ENCODE data around the gene SPTAN1. TPM values are rescaled to one million over a fixed set of nuclear protein-coding genes. Genes with fewer than 3 reads are reported as not detected.

Gene SPTAN1
- total RNA-seq, 2 experiments from 2014 or later, result 313 to 321 TPM

DNA sequence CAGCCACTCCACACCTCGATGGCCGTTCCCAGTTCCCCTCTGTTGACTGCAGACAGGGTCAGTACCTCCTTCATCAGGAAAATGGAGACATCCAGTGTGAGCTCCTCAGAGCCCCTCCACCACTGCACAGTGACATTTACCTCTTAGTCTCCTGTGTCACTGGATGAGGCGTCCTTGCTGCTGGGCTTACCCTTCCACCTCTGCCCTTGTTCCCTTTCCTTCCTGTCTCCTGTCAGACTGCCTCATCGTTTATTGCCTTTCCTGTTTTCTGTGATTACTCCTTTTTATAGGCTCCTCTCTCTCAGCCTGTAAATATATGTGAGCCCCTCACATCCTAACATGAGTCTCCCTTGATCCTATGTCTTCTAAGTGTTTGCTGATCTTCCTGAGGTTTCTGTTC is 23.2 kb upstream of the SPTAN1 start:
- H3K4me1 Mint-ChIP-seq, result no peaks in the 10 kb centered on the region
- H3K9me3 Mint-ChIP-seq, result no peaks in the 10 kb centered on the region
- H3K4me3 Mint-ChIP-seq, result no peak overlapping the region
- no peaks in the 10 kb centered on the region for H3K27me3 Mint-ChIP-seq
- H3K27ac Mint-ChIP-seq, result no peak overlapping the region
- DNase-seq, result no peak
- ChIA-PET POLR2A (interaction anchor here (1.5 kb wide), 2 partner anchors 21 to 23 kb away, joined by 3 to 10 read pairs; partner anchors contain the start of gene SPTAN1), CTCF (no interaction called here)
- H3K36me3 Mint-ChIP-seq (ENCODE audit: low read depth), result peaks cover 55% of the 10 kb centered on the region

DNA sequence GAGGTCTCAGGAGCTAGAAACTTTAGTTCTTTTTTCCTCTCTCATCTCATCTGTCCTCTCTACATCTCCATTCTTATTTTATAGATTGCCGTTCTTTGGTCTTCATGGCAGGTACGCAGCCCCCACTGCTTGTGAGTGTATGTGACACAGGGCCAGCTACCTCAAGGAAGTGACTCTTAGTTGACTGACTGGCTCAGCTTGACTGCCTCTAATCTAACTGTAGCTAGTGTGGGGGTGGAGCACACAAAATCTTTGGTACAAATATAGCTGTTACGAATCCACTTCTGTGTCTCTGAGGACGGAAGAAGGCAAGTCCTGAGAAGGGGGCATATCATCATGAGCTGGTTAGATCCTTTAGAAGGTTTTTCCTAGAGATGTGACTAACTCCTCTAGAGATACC is 19.8 kb upstream of the SPTAN1 start:
- no peak for DNase-seq

DNA sequence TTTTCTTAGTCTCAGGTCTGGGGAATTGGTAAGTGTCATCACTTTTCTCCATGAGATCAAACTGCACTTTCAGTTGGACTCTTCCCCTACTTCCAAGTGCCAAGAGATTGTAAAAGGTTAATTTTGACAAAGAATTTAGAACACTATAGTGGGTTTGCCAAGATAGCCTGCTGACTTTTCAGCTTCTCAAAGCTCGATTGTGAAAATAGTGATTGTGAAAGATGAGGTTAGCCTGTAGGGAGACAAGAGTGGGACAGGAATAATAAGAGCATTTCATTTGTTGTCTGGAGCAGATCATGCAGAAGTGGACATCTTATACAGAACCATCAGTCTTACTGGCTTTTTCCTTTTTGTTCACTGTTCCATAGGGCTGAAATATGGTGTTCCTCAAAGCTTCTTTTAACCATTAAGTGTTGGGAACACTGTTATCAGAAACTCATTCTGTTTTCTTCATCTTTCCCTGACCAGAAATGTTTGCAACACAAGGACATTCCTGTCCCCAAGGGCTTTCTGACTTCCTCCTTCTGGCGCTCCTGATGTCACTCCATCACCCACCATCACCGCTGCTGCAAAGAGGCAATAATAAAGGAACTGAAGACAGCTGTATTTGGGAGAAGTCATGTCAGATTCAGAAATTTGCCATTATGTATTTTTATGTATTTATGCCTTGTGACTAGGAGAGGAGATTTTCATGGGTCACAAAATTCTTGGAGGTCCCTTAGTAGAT is 11.6 kb upstream of the SPTAN1 start:
- Mint-ChIP-seq H3K27me3 (no peaks in the 10 kb centered on the region), H3K9me3 (no peaks in the 10 kb centered on the region), H3K4me3 (no peak overlapping the region), H3K27ac (no peak overlapping the region), H3K4me1 (peaks cover 12% of the 10 kb centered on the region), H3K36me3 (ENCODE audit: low read depth) (peaks cover 54% of the 10 kb centered on the region)
- ChIA-PET POLR2A (interaction anchor here (6.0 kb wide), 1 partner anchor 11 kb away, joined by 58 read pairs; the partner anchor contains the start of gene SPTAN1), CTCF (no interaction called here)
- DNase-seq, result no peak

More for the DNA sequence above, 19.8 kb upstream of the SPTAN1 start:
- Mint-ChIP-seq H3K27me3 (no peaks in the 10 kb centered on the region), H3K4me1 (no peaks in the 10 kb centered on the region), H3K4me3 (no peak overlapping the region), H3K9me3 (no peaks in the 10 kb centered on the region), H3K27ac (no peak overlapping the region), H3K36me3 (ENCODE audit: low read depth) (peaks cover 48% of the 10 kb centered on the region)
- ChIA-PET CTCF (interaction anchor here (0.7 to 1.7 kb wide), 2 partner anchors 55 to 94 kb away, joined by 4 read pairs; no protein-coding TSS in a partner anchor), POLR2A (interaction anchor here (1.2 to 2.7 kb wide), 2 partner anchors 18 to 20 kb away, joined by 4 to 11 read pairs; partner anchors contain the start of gene SPTAN1)

DNA sequence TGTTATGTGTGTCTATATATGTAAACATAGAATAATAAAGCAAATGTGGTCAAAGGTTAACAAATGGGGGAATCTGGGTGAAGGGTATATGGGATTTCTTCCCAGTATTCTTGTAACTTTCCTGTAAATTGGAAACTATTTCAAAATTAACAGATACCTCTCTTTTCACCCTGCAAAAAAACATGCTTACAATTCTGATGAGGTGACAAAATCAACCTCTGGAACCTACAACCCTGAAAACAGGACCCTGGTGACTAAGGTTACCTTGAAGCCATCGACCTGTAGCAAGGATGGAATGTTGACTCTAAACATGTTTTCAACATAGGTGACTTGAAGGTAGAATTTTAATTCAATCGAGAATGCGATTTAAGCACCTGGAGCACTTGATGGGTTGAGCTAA is 5.9 kb upstream of the SPTAN1 start:
- ChIA-PET CTCF (no interaction called here), POLR2A (interaction anchor here (0.8 to 1.1 kb wide), 2 partner anchors 8 to 10 kb away, joined by 3 to 4 read pairs; no protein-coding TSS in a partner anchor)
- Mint-ChIP-seq H3K36me3 (ENCODE audit: low read depth) (peaks cover 11% of the 10 kb centered on the region), H3K9me3 (no peaks in the 10 kb centered on the region), H3K27ac (no peak overlapping the region), H3K4me3 (no peak overlapping the region), H3K4me1 (peaks cover 29% of the 10 kb centered on the region), H3K27me3 (no peaks in the 10 kb centered on the region)
- DNase-seq, result no peak

DNA sequence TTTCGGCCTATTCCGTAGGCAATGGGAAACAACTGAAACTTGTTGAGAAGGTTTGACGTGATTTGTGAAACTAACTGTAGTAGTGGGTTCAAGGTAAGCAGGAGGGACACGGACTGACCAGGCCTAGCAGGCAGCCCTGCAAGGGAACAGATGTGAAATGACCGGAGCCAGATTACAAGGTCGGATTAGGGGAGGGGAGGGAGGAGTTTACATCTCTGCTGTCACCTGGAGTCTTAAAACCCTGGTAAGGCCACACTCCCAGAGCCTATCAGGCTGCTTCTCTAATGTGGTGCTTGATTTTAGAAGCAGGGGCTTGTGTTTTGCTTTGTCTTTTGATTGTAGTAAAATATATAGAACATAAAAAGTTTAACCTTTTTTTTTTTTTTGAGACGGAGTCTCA is 3.5 kb upstream of the SPTAN1 start:
- POLR2A ChIA-PET, result interaction anchor here (6.3 kb wide), 1 partner anchor 44 kb away, joined by 89 read pairs; the partner anchor contains the start of gene GLE1
- Mint-ChIP-seq H3K27ac (no peak overlapping the region), H3K27me3 (no peaks in the 10 kb centered on the region), H3K9me3 (no peaks in the 10 kb centered on the region), H3K4me3 (no peak overlapping the region), H3K36me3 (ENCODE audit: low read depth) (peaks cover 5% of the 10 kb centered on the region), H3K4me1 (peaks cover 35% of the 10 kb centered on the region)
- DNase-seq, result no peak
- CTCF ChIA-PET, result no interaction called here

DNA sequence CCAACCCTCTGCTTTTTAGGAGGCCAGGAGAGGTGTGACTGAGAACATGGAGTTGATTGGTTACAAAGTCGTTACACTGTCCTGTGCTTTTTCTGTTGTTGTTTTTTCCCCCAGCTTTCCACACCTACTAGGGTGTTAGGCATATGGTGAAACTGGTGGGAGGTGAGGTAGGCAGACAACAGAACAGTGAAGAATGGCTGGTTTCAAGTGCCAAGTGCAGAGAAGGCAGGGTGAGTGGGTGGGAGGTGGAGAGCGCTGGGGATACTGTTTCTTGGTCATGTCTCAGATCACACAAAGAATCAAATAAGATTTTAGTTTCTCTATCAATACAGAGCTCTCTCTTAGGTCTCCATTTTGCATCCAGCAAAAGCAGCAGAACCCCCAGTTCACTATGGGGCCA is 2.2 kb upstream of the SPTAN1 start:
- peak overlapping the region; percentile 40 for H3K4me3 Mint-ChIP-seq
- DNase-seq, result no peak

DNA sequence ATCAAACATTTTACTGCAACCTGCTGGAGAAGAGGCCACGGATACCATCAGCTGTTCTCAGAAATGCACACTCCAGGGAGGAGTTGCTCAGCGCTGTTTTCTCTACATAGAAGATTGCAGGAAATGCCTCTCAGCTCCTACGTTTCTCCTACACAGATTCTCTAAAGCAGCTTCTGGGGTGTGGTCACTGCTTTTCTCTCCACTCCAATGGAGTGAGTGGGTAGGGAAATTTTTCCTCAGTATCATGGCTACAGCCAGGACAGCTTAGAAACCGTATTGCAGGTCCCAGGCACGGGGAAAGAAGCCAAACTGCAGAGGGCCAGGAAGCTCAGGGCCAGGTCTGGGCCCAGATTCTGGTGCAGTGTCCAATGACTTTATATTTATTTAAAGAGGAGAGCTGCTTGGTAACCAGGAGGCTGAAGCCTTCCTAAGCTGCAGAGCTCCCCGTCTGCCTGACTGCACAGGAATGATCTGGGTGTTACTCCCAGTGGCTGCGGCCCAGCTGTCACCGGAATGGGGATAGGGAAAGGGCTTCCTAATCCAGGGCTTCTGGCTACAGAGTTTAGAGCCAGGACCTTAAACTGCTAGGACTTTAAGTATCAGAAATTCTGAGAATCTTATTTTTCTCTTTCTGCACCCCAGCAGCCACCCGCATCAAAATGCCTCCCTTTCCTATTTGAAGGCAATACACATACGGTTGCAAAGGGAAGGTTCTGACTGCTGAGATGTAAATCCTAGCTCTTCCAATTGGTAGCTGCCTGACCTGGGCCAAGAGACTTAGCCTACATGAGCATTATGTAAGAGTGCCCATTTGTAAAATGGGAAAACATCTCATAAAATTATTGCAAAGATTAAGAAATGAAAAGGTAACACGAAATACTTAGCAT is 1.4 kb upstream of the SPTAN1 start:
- peak overlapping the region; percentile 97 for H3K27ac Mint-ChIP-seq
- peak; percentile 24 for DNase-seq
- H3K36me3 Mint-ChIP-seq (ENCODE audit: low read depth), result peaks cover 4% of the 10 kb centered on the region
- H3K9me3 Mint-ChIP-seq, result no peaks in the 10 kb centered on the region
- POLR2A ChIA-PET, result interaction anchor here (0.6 to 6.3 kb wide), 22 partner anchors 8 to 482 kb away, joined by 3 to 89 read pairs (median 6); partner anchors contain the start of genes ENDOG, GLE1, SET and URM1
- H3K4me3 Mint-ChIP-seq, result peak overlapping the region; percentile 94
- H3K27me3 Mint-ChIP-seq, result no peaks in the 10 kb centered on the region
- CTCF ChIA-PET, result interaction anchor here (0.6 to 1.9 kb wide), 10 partner anchors 8 to 505 kb away, joined by 3 to 7 read pairs (median 4); partner anchors contain the start of genes CERCAM, ENDOG and GLE1
- peaks cover 31% of the 10 kb centered on the region for H3K4me1 Mint-ChIP-seq

More for the DNA sequence above, 2.2 kb upstream of the SPTAN1 start:
- Mint-ChIP-seq H3K27ac (peak overlapping the region; percentile 97), H3K27me3 (no peaks in the 10 kb centered on the region), H3K36me3 (ENCODE audit: low read depth) (peaks cover 4% of the 10 kb centered on the region), H3K4me1 (peaks cover 35% of the 10 kb centered on the region), H3K9me3 (no peaks in the 10 kb centered on the region)
- ChIA-PET POLR2A (interaction anchor here (0.6 to 6.3 kb wide), 14 partner anchors 8 to 268 kb away, joined by 3 to 89 read pairs (median 8); partner anchors contain the start of genes ENDOG, GLE1, SET and URM1), CTCF (interaction anchor here (0.9 to 1.9 kb wide), 7 partner anchors 8 to 268 kb away, joined by 3 to 7 read pairs (median 4); partner anchors contain the start of genes CERCAM, ENDOG and GLE1)

DNA sequence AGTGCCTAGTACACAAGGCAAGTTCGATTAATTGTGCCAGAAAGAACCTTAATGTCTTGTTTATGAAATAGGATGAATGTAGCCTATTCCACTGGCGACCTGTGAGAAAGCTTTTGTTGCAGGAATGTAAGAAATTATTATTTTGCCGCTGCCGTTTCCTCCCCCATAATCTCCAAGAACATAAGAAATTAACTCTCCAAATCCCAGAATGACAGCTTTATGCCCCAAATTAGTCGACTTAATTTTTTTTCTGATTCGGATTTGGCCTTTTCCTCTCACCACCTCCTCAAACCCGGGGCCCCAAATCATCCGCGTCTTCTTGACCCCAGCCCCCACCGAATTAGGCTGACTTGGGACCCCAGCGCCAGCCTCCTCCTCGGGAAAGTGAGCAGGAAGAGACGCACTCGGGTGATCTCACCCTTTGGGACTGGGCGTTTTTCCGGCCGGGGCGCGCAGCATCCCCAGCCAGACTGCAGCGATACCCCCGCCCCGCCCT is 682 bp upstream of the SPTAN1 start:
- Mint-ChIP-seq H3K9me3 (no peaks in the 10 kb centered on the region), H3K27me3 (no peaks in the 10 kb centered on the region), H3K27ac (peak overlapping the region; percentile 97), H3K4me1 (peaks cover 31% of the 10 kb centered on the region), H3K36me3 (ENCODE audit: low read depth) (peaks cover 5% of the 10 kb centered on the region), H3K4me3 (peak overlapping the region; percentile 94)
- DNase-seq, result no peak
- POLR2A ChIA-PET, result interaction anchor here (0.6 to 6.3 kb wide), 25 partner anchors 9 to 529 kb away, joined by 3 to 89 read pairs (median 5); partner anchors contain the start of genes DOLPP1, GLE1, SET and URM1
- CTCF ChIA-PET, result interaction anchor here (0.8 to 1.9 kb wide), 4 partner anchors 24 to 113 kb away, joined by 3 to 5 read pairs (median 4); partner anchors contain the start of gene GLE1

DNA sequence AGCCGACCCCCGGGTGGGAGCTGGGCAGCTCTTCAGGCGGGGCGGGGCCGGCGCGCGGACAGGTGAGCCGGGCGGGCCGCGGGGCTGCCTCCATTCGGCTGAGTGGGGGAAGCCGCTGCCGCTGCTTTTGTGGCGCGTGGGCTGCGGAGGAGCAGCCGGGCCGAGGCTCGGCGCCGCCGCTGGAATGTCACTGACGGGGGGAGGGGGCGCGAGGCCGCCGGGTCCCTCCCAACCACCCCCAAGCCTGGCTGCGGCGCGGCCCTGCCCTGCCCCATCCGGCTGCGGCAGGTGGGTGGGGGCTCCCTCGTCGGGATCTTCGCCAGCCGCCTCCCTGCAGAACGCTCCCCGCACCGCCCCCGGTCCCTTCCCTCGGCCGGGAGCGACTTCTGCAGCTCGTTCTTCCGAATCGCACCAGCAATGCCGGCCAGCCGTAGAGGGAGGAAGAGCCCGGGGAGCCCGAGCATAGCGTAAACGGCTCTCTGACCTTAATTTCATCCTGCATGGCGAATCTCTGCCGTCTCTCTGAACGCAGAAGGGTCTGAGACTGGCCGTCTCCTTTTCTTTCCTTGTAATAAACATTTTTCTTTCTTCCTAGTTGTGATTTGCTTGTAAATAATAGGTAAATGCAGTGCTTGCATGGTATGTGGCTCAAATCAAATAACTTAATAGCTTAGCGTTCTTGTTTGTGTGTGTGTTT is 505 bp downstream of the SPTAN1 start:
- Mint-ChIP-seq H3K27ac (no peak overlapping the region), H3K27me3 (no peaks in the 10 kb centered on the region), H3K4me3 (no peak overlapping the region), H3K4me1 (peaks cover 32% of the 10 kb centered on the region), H3K9me3 (no peaks in the 10 kb centered on the region), H3K36me3 (ENCODE audit: low read depth) (peaks cover 12% of the 10 kb centered on the region)
- DNase-seq, result peak; percentile 63
- CTCF ChIA-PET, result interaction anchor here (0.8 to 1.4 kb wide), 2 partner anchors 35 to 265 kb away, joined by 3 read pairs; no protein-coding TSS in a partner anchor
- POLR2A ChIA-PET, result interaction anchor here (0.6 to 6.3 kb wide), 35 partner anchors 8 to 516 kb away, joined by 3 to 89 read pairs (median 4); partner anchors contain the start of genes ENDOG, GLE1, KYAT1 and LRRC8A

DNA sequence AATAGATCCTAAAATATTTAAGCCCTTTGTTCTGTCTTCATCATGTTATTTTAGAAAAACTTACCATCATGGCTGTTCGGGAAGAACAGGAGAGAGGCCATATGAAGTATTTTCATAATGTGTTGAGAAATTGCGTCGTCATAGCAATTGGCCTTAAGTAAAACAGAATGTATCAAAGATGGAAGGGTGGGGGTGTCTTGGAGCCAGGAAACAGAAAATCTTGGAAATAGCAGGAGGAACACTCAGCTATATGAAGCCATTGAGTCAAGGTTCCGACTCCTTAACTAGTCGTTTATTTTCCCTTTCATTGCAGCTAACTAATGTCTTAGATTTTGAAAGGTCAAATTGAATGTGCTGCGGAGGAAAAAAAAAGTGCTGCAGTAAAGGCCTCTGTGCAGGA is 1.3 kb downstream of the SPTAN1 start:
- H3K27ac Mint-ChIP-seq, result no peak overlapping the region
- no peaks in the 10 kb centered on the region for H3K9me3 Mint-ChIP-seq
- peaks cover 12% of the 10 kb centered on the region for H3K36me3 Mint-ChIP-seq (ENCODE audit: low read depth)
- no peaks in the 10 kb centered on the region for H3K27me3 Mint-ChIP-seq
- CTCF ChIA-PET, result interaction anchor here (0.8 to 1.4 kb wide), 2 partner anchors 35 to 264 kb away, joined by 3 read pairs; no protein-coding TSS in a partner anchor
- POLR2A ChIA-PET, result interaction anchor here (0.8 to 6.3 kb wide), 18 partner anchors 11 to 344 kb away, joined by 3 to 89 read pairs (median 5); partner anchors contain the start of genes ENDOG, GLE1, KYAT1 and LRRC8A
- H3K4me1 Mint-ChIP-seq, result peaks cover 37% of the 10 kb centered on the region
- no peak for DNase-seq
- H3K4me3 Mint-ChIP-seq, result no peak overlapping the region

DNA sequence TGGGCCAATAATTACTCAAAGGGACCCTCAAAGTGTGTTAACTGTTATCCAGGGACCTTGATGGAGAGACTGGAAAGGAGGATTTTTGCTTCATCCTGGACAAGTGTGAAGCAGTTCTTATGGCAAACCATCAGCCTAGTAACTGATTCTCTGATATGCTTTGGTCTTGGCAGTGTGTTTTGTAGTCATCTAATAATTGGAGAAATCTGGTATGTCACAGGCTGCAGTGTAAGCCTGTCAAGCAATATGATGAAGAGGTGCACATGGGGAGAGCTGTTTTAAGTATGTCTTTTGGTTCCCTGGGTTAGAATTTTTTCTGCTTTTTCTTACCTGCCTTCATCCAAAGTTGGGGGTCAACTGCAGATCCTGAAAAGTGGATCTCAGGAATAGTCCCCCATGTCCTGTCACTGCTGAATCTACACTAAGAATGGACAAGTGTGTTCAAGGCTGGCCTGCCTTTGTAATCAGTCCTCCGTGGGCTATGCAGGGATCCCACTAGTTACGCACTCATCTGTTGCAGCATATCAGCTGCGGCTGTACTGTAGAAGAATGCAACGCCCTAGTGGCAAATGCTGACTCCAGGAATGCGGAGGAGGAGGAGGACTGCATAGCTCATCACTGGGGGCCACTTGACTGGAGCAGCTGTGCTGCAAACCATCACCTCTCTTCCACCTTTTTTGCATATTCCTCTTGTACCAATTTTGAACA is 1.9 kb downstream of the SPTAN1 start:
- DNase-seq, result peak; percentile 31
- ChIA-PET CTCF (interaction anchor here (1.0 kb wide), 1 partner anchor 113 kb away, joined by 3 read pairs; no protein-coding TSS in a partner anchor), POLR2A (interaction anchor here (0.6 to 6.3 kb wide), 14 partner anchors 8 to 344 kb away, joined by 3 to 89 read pairs (median 5); partner anchors contain the start of genes ENDOG, GLE1, KYAT1 and LRRC8A)
- Mint-ChIP-seq H3K36me3 (ENCODE audit: low read depth) (peaks cover 16% of the 10 kb centered on the region), H3K27ac (no peak overlapping the region), H3K9me3 (no peaks in the 10 kb centered on the region), H3K4me3 (no peak overlapping the region), H3K27me3 (no peaks in the 10 kb centered on the region), H3K4me1 (peaks cover 41% of the 10 kb centered on the region)

All from activated CD4-positive, alpha-beta memory T cell treated with anti-CD3 and anti-CD28 coated beads, Interleukin-2, amount 10 ng/mL, durations not matched to agents 7 days and 5 days (primary cell).